Epithelial cell of proximal tubule (primary cell): Measurements from ENCODE around the gene ANKRD61. TPM values are rescaled to one million over a fixed set of nuclear protein-coding genes. Genes with fewer than 3 reads are reported as not detected.
A peak's percentile ranks its signal among the peaks of the same experiment; 100 is the strongest.
"Not testable (repeated sequence)": the region's sequence is repeated elsewhere in the genome, so short reads cannot be mapped to it uniquely, and the experiment has no call there.

Experiments
- DNase-seq: peaks from one replicate; pipeline ENCODE4 v3.0.0-alpha.2; 2011; ENCODE audit warnings: low read depth
- H3K4me3 ChIP-seq: 2 replicates; pipeline ENCODE4 v1.5.1; 2011; ENCODE audit warnings: low read depth, mild to moderate bottlenecking, low read length
- total RNA-seq: library from RNA; depleted of rRNA; stranded (reverse); fragments of >200 nt; gene quantifications from 2 replicates; pipeline ENCODE4 v1.2.3, GENCODE V29; 2015
- TF ChIP-seq, protein P1 (sequence below): conservative IDR thresholded peaks from 2 replicates; pipeline ENCODE4 v1.5.1; 2012; ENCODE audit warnings: low read depth, mild to moderate bottlenecking, low read length

ANKRD61 gene
- 0.12 TPM in 1 of 2 replicates, not detected in the other for total RNA-seq

DNA sequence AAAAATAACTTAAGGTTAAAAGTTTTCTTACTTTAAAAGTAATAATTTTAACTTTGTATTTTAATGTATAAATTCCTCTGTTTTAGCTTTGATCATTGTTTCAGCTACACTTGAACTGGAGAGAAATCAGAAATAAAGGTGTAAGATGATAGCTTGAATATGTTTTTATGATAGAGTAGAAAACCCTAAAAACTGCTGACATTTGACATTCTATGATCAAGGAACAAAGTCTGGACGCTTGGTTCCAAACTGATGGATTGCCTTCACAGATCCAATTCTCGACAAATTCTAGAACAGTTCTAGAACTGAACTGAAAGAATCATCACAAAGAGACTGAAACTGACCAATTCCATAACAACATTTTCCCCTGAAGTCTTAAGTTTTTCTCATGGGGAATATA lies at the start of gene ANKRD61:
Gene ANKRD61, plus strand, starts transcription at position 389 of the 400 bp plus-strand sequence. Its CDS starts 0 bp downstream, at position 389.
- DNase-seq, result no peak
- H3K4me3 ChIP-seq, result no peak within 1 kb of the TSS
- TF ChIP-seq, protein P1, sequence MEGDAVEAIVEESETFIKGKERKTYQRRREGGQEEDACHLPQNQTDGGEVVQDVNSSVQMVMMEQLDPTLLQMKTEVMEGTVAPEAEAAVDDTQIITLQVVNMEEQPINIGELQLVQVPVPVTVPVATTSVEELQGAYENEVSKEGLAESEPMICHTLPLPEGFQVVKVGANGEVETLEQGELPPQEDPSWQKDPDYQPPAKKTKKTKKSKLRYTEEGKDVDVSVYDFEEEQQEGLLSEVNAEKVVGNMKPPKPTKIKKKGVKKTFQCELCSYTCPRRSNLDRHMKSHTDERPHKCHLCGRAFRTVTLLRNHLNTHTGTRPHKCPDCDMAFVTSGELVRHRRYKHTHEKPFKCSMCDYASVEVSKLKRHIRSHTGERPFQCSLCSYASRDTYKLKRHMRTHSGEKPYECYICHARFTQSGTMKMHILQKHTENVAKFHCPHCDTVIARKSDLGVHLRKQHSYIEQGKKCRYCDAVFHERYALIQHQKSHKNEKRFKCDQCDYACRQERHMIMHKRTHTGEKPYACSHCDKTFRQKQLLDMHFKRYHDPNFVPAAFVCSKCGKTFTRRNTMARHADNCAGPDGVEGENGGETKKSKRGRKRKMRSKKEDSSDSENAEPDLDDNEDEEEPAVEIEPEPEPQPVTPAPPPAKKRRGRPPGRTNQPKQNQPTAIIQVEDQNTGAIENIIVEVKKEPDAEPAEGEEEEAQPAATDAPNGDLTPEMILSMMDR, result no peak

DNA sequence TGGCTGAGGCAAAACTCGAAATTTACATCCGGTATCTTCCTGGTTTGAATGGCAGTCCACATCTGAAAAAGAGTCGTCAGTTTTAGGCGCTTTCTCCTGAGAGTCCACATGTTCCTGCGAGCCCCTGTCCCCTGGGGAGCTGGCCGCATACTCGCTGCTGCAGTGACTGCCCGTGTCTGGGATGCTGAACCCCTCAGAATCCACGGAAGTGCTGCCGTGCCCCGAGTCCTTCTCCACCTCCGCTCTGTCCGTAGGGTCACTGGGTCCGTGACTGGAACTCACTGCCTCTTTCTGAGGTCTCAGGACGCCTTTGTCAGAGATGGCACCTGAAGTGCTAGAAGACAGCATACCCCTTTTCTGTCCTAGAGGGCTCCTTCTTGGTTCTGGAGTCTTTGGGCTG lies 44.1 kb upstream of the ANKRD61 start:
- DNase-seq, H3K4me3 ChIP-seq: not testable (repeated sequence)

- TF ChIP-seq, protein P1, result peak; percentile 68
- DNase-seq, result no peak
- H3K4me3 ChIP-seq, result no peak overlapping the region
Observed at GRCh38 chr7:5997210-5997808, 33.9 kb upstream of the ANKRD61 start.

DNA sequence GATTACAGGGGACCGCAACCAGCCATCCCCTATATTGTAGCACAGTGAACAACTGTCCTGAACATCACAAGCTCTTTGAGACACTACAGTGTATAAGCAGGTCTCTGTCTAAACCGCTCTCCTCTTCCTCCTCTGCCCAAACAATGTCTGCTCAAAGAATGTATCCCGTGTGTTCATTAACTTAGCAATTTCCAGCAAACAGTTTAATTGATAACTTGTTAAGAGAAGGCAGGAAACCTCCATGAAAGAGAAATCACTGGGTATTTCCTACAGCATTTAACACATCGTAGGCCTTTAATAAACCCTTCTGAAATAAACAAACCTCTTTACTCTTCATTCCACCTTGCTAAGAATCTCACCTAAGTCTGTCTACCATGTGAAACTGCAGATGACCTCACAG lies 23.8 kb upstream of the ANKRD61 start:
- peak overlapping the region; percentile 99 for H3K4me3 ChIP-seq
- TF ChIP-seq, protein P1, result no peak
- peak; percentile 46 for DNase-seq

GRCh38 chr7:6007835-6008590 lies 23.2 kb upstream of the ANKRD61 start:
- DNase-seq, result not testable (repeated sequence)
- H3K4me3 ChIP-seq, result peak overlapping the region; percentile 99

- TF ChIP-seq, protein P1, result peak; percentile 11
- peak within 1 kb of the TSS; percentile 99 for H3K4me3 ChIP-seq
- DNase-seq, result peak; percentile 94
Observed at GRCh38 chr7:6008668-6009611, 22.2 kb upstream of the ANKRD61 start, which contains the start of the genes AIMP2 and PMS2. Gene AIMP2, plus strand, starts transcription at chr7:6009272. Its CDS starts 92 bp downstream, at chr7:6009364. Gene PMS2, minus strand, starts transcription at chr7:6009049. Its CDS starts 30 bp downstream, at chr7:6009019.

DNA sequence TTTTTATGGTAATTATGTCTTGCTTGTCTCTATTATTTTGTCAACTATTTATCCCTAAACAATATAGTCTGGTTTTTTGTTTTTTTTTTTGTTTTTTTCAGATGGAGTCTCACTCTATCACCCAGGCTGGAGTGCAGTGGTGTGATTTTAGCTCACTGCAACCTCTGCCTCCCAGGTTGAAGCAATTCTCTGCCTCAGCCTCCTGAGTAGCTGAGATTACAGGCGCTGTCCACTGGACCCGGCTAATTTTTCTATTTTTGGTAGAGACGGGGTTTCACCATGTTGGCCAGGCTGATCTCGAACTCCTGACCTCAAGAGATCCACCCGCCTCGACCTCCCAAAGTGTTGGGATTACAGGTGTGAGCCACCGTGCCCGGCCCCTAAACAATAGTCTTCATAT lies 20.8 kb upstream of the ANKRD61 start:
- peak overlapping the region; percentile 99 for H3K4me3 ChIP-seq
- DNase-seq, result not testable (repeated sequence)

DNA sequence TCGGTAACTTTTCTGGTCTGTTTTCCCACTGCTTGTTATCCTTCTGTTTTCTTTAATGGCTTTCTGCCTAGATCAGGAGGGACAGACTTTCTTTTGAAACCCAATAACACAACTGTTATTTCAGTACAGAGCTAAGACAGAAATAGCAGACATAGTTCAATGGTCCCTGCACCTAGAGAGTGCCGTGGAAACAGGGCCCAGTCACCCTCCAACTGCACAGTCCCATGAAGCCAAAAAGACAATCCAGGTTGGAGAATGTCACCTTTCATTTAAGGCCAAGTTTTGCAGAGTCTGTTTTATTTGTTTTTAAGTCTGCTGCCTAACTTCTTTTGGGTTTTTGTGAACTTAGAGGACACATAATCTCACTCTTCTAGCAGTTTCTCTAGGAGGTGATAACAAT lies 19.6 kb upstream of the ANKRD61 start:
- DNase-seq, result no peak
- no peak overlapping the region for H3K4me3 ChIP-seq
- TF ChIP-seq, protein P1, result no peak
